Measurements from ENCODE around the gene RRP12.

DNA sequence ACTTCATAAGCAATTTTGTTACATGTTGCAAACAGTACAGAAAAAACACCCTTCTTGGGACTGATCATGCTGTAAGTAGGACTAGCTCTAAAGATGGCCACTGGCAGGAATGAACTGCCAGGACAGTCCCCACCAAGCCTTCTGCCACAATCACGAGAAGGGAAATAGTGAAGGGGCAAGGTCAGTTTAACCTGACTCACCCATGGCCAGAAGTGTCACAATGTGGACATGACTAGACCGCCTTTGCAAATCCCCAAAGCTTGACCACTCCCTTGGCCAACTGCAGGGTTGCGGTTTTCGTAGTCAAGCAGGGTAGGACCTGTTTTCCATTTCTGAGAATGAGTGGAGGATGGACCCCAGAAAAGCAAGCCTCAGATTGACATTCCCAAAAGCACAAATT is 47.2 kb downstream of the RRP12 start:
- TF ChIP-seq POLR2A (IDR thresholded peaks at IDR 0.05; ENCODE audit: low read length) (no peak), GATA1 (IDR thresholded peaks at IDR 0.05; ENCODE audit: low read depth, low read length) (no peak)
